ENCODE data around the gene STPG1. TPM values are rescaled to one million over a fixed set of nuclear protein-coding genes. Genes with fewer than 3 reads are reported as not detected.
A peak's percentile ranks its signal among the peaks of the same experiment; 100 is the strongest.

Gene STPG1
- total RNA-seq, 1 donor from 2014 or later = 13.1 TPM

DNA sequence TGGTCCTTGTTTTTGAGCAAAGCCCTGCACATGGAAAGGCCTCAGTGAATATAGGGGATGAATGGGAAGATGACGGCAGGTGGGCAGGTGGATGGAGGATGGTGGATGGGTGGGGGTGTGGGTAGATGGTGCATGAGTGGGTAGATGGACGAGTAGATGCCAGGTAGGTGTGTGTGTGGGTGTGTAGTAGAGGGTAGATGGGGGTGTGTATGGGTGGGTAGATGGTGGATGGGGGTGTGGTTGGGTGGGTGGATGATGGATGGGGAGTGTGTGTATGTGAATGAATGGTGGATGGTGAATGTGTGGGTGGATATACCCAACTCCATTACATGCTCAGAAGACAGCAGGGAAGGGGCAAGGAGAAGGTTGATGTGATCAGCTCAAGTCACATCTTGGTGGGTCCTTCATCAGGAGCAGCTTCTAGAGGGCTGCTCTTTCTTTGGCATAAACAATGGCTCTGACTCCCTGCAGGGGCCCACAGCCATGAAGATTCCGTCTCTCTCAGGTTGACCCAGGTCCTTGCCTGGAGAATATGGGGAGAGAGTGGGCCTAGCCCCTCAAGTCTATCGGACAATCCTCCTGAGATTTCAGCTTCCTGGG lies 60.2 kb downstream of the STPG1 start:
- H3K4me3 ChIP-seq = no peak overlapping the region
- no peaks in the 10 kb centered on the region for H3K9me3 ChIP-seq
- intact Hi-C loops (cut with DNase I) = no loop called here
- ATAC-seq (no peak), DNase-seq (no peak)
- no peak overlapping the region for H3K27ac ChIP-seq
- TF ChIP-seq, protein P1, sequence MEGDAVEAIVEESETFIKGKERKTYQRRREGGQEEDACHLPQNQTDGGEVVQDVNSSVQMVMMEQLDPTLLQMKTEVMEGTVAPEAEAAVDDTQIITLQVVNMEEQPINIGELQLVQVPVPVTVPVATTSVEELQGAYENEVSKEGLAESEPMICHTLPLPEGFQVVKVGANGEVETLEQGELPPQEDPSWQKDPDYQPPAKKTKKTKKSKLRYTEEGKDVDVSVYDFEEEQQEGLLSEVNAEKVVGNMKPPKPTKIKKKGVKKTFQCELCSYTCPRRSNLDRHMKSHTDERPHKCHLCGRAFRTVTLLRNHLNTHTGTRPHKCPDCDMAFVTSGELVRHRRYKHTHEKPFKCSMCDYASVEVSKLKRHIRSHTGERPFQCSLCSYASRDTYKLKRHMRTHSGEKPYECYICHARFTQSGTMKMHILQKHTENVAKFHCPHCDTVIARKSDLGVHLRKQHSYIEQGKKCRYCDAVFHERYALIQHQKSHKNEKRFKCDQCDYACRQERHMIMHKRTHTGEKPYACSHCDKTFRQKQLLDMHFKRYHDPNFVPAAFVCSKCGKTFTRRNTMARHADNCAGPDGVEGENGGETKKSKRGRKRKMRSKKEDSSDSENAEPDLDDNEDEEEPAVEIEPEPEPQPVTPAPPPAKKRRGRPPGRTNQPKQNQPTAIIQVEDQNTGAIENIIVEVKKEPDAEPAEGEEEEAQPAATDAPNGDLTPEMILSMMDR (IDR thresholded peaks at IDR 0.05) = no peak
- peaks cover 15% of the 10 kb centered on the region for H3K36me3 ChIP-seq
- no peaks in the 10 kb centered on the region for H3K27me3 ChIP-seq (ENCODE audit: low read depth)
- H3K4me1 ChIP-seq = no peaks in the 10 kb centered on the region

DNA sequence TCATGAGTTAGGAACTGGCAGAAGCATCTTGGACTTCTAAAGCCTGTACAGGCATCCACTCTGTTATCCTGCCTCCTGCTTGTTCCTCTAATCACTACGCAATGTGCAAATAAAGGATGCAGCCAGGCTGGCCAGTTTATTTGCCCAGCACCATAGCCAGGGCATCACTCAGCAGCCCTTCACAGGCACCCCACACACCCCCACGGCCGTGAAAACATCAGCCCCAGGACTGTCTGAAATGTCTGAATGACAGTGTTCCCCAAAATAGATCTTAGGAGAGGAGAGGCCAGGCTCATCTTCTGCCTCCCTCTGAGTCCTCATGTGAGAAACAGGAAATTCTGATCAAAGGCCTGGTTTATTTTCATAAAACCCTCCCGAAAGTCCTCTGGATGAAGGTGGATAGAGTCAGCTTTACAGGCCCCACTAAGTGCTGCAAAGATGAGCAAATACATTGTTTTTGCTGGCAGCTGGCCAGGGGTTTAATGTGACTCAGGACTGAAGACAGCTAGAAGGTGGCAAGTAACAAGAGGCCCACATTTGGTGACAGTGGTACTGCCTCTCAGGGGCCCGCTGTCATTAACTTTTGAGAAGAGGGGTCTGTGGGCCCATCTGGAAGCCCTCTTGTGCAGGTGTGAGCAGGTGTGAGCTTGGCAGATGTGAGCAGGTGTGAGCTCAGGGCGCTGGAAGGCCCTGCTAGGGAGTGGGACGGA lies 61.5 kb downstream of the STPG1 start:
- Histone ChIP-seq H3K9me3 (no peaks in the 10 kb centered on the region), H3K27me3 (ENCODE audit: low read depth) (no peaks in the 10 kb centered on the region), H3K36me3 (peaks cover 6% of the 10 kb centered on the region), H3K4me1 (no peaks in the 10 kb centered on the region), H3K4me3 (no peak overlapping the region), H3K27ac (no peak overlapping the region)
- DNase-seq = no peak
- TF ChIP-seq, protein P1 (IDR thresholded peaks at IDR 0.05) = no peak
- no peak for ATAC-seq
- intact Hi-C loops (cut with DNase I) = no loop called here

DNA sequence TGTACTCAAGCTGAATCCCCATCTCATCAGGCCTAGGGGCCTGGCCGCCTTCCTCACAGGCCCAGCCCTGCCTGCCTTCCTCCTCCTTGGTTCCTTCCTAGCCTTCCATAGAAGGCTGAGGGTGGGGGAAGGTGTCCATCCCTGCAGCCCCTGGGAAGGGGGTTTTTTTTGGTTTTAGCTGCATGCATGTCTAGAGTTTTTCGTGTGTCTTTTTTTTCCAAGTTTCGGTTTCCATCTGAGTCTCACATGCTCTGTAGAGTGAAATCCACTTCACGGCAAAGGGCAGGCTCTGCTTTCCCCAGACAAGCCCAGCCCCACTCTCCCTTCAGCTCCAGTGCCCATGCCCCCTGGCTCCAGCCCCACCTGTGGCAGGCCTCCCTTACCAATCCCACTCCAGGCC lies 62.3 kb downstream of the STPG1 start:
- TF ChIP-seq, protein P1 (IDR thresholded peaks at IDR 0.05) = no peak
- Histone ChIP-seq H3K4me3 (no peak overlapping the region), H3K9me3 (no peaks in the 10 kb centered on the region), H3K27me3 (ENCODE audit: low read depth) (no peaks in the 10 kb centered on the region), H3K4me1 (no peaks in the 10 kb centered on the region), H3K27ac (no peak overlapping the region), H3K36me3 (no peaks in the 10 kb centered on the region)
- no peak for ATAC-seq
- no peak for DNase-seq
- intact Hi-C loops (cut with DNase I) = no loop called here

DNA sequence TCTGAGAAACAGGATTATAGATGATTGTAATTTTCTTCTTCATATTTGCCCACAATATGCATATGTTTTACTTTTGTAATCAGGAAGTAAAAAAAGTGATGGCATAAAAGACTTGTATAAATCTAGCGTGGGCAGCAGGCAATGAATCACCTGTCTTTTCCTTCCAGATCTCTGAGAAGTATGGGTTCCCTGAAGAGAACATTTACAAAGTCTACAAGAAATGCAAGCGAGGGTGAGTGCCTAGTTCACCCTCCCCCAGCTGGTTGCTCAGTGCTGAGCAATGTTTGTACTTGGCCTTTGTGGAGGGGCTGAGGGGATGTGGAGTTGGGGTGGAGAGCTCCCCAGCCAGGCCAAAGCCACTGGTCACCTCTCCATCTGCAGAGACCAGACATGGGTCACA lies 63.7 kb downstream of the STPG1 start:
- Histone ChIP-seq H3K4me3 (no peak overlapping the region), H3K27me3 (ENCODE audit: low read depth) (no peaks in the 10 kb centered on the region), H3K27ac (no peak overlapping the region), H3K4me1 (no peaks in the 10 kb centered on the region), H3K36me3 (no peaks in the 10 kb centered on the region), H3K9me3 (no peaks in the 10 kb centered on the region)
- DNase-seq = no peak
- TF ChIP-seq, protein P1 (IDR thresholded peaks at IDR 0.05) = no peak
- intact Hi-C loops (cut with DNase I) = no loop called here
- peak in 1 of 2 donors; percentile 10 for ATAC-seq

DNA sequence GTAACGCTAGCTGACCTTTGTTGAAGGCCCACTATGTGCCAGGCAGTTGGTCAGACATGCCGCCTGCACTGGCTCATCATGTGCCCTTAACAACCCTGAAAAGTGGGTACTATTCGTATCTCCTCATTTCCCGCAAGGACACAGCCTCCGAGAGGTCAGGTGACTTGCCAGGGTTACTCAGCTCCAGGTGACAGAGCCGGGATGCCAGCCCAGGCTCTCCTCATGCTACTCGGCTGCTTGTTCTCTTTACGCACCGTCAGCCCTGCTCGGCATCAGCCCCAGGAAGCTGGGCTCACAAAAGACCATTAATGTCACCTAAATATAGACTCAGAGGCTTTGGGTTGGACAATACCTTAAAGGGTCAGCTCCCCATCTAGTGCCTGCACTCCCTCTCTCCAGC lies 65.4 kb downstream of the STPG1 start:
- H3K27me3 ChIP-seq (ENCODE audit: low read depth) = no peaks in the 10 kb centered on the region
- no peaks in the 10 kb centered on the region for H3K36me3 ChIP-seq
- H3K4me3 ChIP-seq = no peak overlapping the region
- H3K4me1 ChIP-seq = no peaks in the 10 kb centered on the region
- intact Hi-C loops (cut with DNase I) = no loop called here
- no peak overlapping the region for H3K27ac ChIP-seq
- no peaks in the 10 kb centered on the region for H3K9me3 ChIP-seq
- ATAC-seq (no peak), DNase-seq (no peak)
- TF ChIP-seq, protein P1 (IDR thresholded peaks at IDR 0.05) = no peak
